ENCODE results near the gene PAGR1. TPM values are rescaled to one million over a fixed set of nuclear protein-coding genes. Genes with fewer than 3 reads are reported as not detected.
A peak's percentile ranks its signal among the peaks of the same experiment; 100 is the strongest.
"Not testable (repeated sequence)": the region's sequence is repeated elsewhere in the genome, so short reads cannot be mapped to it uniquely, and the experiment has no call there.

Gene PAGR1
- 10 to 100 TPM; 28.0 to 30.5 (median 29.7) TPM for polyA plus RNA-seq (ENCODE audit: insufficient read length in 3 of 3)

- DNase-seq (ENCODE audit: low read depth in 3 of 3, low spot score in 2 of 3): peak; percentile 98 to 99 (median 98)
Observed at GRCh38 chr16:29815793-29816693, at the start of gene PAGR1. TSS of gene PAGR1 (plus strand) at chr16:29816152. CDS start at chr16:29816526, 374 bp downstream.

- DNase-seq (ENCODE audit: low read depth in 3 of 3, low spot score in 2 of 3): no peak
Observed at GRCh38 chr16:29766571-29766970, 49.4 kb upstream of the PAGR1 start.

GRCh38 chr16:29767062-29767461, 48.9 kb upstream of the PAGR1 start:
- DNase-seq (ENCODE audit: low read depth in 3 of 3, low spot score in 2 of 3): no peak

DNA sequence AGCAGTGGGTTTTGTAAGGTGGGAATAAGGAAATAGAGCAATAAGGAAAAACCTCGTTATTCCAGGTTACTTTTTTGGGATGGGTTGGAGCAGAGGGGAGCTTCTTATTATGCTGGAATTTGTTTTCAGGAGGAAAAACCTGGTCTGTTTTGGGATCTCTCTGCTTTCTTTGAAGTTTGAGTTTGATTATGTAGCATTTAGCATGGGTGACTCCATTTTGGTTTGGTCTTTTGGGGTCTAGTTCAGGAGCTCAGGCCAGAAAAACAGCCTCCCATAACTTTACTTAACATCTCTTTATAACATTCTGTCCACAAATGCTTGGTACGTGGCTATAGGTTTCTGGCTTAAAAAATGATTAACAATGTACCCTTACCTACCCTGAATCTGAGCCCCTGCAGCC, 46.4 kb upstream of the PAGR1 start:
- DNase-seq (ENCODE audit: low read depth in 3 of 3, low spot score in 2 of 3): no peak

DNA sequence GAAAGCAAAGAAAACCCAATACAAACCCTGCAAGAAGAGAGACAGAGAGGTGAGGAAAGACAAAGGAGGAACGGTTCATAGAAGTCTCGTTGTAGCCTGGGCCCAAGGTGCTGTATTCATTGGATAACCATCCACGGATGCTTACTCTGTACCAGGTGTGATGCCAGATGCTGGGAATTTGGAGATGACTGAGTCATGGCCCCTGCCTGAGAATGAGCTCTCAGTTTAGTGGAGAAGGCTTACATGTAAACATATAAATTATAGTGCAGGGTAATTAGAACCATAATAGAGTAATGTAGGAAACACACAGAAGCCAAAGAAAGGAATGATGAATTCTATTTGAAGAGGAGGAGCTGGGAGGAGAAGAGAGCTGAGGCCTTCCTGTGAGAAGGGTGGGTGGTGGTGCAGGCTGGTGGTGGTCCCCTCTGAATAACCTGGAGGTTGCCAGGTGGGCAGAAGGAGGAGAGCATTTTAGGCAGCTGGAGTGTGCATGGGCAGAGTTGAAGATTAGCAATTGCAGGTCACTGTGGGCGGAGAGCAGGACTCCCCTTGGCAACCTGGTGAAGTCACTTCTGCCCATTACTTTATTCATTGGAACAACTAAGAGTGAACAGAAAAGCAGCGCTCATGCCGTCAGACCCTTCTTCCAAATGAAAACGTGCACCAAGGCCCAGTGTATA, 45.6 kb upstream of the PAGR1 start:
- DNase-seq (ENCODE audit: low read depth in 3 of 3, low spot score in 2 of 3): no peak

- DNase-seq (ENCODE audit: low read depth in 3 of 3, low spot score in 2 of 3): not testable (repeated sequence)
Observed at GRCh38 chr16:29772330-29772729, 43.6 kb upstream of the PAGR1 start.

DNA sequence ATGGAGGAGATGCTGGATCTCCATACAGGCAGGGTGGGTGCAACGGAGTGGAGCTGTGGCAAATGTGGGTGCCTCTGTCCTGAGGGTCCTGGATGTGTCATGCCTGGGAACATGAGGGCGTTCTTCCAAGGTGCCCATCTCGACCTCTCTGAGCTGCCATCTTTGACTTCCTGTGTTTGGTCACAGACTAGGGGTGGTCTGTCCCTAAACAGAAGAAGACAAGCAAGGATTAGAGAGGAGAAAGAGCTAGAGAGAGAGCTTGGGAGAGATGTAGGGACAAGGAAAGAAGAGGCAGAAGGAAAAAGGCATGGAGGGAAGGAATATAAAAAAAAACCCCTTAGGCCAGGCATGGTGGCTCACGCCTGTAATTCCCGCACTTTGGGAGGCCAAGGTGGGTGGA, 41.2 kb upstream of the PAGR1 start:
- no peak for DNase-seq (ENCODE audit: low read depth in 3 of 3, low spot score in 2 of 3)

DNA sequence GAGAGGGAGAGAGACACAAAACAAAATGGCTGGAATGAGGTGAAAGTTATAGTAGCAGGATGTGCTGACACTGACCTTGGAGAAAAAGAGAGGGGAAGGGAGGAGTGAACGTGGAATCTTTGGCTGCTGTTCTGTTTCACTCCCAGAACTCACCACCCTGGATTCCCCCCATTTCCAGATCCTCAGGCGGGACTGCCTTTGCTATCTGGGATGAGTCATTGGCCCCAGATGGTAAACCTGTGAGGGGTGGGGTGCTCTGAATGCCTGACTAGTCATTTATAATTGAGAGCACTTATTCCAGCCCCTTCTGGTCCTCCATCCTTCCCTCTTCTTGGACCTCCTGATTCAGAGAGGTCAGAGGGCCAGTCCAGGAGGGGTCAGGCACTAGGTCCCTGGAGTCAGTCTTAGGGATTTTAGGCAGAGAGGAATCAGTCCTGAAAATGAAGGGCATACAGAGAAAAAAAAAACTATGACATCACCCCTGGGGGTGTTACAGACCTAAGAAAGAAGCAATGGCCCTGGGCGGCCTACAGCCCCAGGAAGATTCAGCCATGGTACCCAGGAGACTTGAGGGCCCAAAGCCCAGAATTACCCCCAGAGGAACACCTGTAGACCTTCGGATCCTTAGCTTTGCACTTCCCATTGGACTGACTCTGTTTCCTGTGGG, 40.1 kb upstream of the PAGR1 start:
- no peak for DNase-seq (ENCODE audit: low read depth in 3 of 3, low spot score in 2 of 3)

DNA sequence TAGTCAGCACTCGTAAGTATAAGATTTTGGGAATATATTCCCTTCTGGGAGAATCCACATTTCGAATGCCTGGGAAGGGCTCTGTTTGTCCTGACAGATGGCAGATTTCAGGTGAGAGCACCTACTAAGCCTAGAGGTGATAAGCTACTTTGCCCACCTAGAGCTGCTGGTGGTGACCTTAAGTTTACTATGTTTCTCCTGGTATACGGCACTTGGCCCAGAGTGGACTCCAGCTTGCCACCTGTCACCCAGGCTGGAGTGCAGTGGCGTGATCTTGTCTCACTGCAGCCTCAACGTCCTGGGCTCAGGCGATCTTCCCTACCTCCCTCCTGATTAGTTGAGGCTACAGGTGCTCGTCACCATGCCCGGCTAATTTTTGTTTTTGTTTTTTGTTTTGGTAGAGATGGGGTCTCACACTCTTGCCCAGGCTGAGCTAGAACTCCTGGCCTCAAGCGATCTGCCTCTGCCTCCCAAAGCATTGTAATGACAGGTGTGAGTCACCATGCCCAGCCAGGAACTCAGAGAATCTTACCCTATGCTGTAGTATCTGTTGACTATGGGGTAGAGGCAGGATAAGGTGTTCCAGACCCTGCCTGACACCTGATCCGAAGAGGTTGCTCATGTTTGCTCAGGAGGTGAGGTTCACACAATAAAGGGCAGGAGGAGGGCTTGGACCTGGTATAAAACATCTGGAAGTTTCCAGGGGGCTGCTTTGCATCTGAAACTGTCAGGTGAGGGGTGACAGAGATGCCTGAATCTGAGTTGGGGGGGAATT, 38.2 kb upstream of the PAGR1 start, which contains the start of gene ZG16:
ZG16 (plus strand) TSS at position 681 of the 775 bp plus-strand sequence. CDS start 1,011 bp downstream, outside the sequence.
- no peak for DNase-seq (ENCODE audit: low read depth in 3 of 3, low spot score in 2 of 3)

GRCh38 chr16:29779474-29779873, 36.5 kb upstream of the PAGR1 start:
- no peak for DNase-seq (ENCODE audit: low read depth in 3 of 3, low spot score in 2 of 3)

DNA sequence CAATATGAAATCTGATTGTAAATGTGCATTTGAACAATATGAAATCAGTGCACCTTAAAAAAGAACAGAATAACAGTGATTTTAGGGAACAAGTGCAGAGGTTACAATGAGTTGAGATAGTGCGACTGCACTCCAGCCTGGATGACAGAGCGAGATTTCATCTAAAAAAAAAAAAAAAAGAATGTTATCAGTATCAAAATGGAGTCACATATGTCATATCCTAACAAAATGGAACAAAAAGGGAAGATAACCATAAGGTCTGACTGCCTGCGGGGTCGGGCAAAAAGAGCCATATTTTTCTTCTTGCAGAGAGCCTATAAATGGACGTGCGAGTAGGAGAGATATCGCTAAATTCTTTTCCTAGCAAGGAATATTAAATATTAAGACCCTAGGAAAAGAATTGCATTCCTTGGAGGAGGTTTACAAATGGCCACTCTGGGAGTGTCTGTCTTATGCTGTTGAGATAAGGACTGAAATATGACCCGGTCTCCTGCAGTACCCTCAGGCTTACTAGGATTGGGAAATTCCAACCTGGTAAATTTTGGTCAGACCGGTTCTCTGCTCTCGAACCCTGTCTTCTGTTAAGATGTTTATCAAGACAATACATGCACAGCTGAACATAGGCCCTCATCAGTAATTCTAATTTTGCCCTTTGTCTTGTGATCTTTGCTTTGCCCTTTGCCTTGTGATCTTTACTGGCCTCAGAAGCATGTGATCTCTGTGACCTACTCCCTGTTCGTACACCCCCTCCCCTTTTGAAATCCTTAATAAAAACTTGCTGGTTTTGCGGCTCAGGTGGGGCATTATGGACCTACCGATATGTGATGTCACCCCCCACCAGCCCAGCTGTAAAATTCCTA, 32.6 kb upstream of the PAGR1 start:
- not testable (repeated sequence) for DNase-seq (ENCODE audit: low read depth in 3 of 3, low spot score in 2 of 3)

GRCh38 chr16:29784157-29784556, 31.8 kb upstream of the PAGR1 start:
- no peak for DNase-seq (ENCODE audit: low read depth in 3 of 3, low spot score in 2 of 3)

GRCh38 chr16:29784901-29785500, 31.0 kb upstream of the PAGR1 start:
- DNase-seq (ENCODE audit: low read depth in 3 of 3, low spot score in 2 of 3): peak in 1 of 3 donors; percentile 53

GRCh38 chr16:29787155-29787554, 28.8 kb upstream of the PAGR1 start:
- not testable (repeated sequence) for DNase-seq (ENCODE audit: low read depth in 3 of 3, low spot score in 2 of 3)

DNA sequence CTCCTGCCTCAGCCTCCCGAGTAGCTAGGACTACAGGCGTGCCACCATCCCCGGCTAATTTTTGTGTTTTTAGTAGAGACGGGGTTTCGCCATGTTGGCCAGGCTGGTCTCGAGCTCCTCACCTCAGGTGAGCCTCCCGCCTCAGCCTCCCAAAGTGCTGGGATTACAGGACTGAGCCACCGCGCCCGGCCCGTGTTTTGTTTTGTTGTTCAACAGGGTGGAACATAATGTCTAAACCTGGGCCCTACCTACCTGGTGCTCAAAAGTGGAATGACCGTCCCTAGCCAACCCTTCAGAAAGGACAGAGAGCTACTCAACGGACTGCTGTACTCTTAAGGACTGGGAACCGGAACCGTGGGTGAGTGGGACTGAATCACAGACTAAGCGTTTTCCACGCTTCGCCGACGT, 26.2 kb upstream of the PAGR1 start:
- DNase-seq (ENCODE audit: low read depth in 3 of 3, low spot score in 2 of 3): no peak

- peak; percentile 97 to 98 (median 97) for DNase-seq (ENCODE audit: low read depth in 3 of 3, low spot score in 2 of 3)
Observed at GRCh38 chr16:29790183-29790948, 25.6 kb upstream of the PAGR1 start, which contains the start of gene KIF22. TSS of gene KIF22 (plus strand) at chr16:29790751. CDS start at chr16:29790760, 9 bp downstream.

DNA sequence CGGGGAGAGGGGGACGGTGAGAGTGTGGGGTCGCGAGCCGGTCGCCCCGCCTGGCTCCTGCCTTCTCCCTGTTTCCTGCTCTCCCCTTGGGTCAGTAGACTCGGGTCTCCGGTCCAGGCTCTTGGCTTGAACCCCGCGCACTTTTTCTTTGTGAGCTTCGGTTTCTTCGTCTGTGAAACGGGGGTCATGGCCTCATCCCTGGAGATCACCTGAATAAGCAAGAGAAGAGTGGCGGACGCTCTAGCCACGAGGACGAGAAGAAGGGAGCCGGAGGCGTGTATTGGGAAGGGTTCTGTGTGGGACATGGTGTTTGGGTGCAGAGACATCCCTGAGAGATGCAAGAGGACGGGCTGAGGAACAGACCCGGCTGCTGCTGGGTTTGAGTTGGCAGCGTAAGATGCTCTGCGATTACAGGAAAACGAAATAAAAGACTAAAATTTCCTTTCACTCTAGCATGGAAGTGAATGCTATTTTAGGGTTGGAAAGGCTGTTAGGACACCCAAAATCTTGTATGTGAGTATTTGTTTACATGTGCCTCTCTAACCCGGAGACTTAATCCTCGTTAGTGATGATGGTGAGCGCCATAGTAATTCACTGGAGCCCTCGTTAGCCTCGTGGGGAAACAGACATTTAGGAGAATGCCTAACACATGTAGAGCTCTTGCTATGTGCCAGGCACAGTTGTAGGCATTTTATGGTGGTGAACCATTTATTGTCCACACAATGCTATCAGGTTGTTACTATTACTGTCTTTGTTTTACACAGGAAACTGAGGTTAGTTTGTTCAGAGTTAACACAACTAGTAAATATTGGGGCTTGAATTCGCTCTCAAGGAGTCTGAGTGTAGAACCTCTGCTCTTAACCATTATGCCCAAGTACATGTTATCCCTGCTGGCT, 24.8 kb upstream of the PAGR1 start:
- no peak for DNase-seq (ENCODE audit: low read depth in 3 of 3, low spot score in 2 of 3)

Measured in right renal cortex interstitium (tissue), 3 donors.